Nephron (organoid): ENCODE measurements around the gene DMWD.

Experiments used
- H3K27ac Mint-ChIP-seq, 3 experiments: 2 replicates each; pipeline ENCODE4 v1.8.0; 2020; ENCODE audit warnings: mixed read lengths in 3 of 3, mild to moderate bottlenecking in 2 of 3, moderate library complexity in 1 of 3
- H3K27me3 Mint-ChIP-seq: 2 replicates; pipeline ENCODE4 v1.8.0; 2021; ENCODE audit warnings: low read depth, mild to moderate bottlenecking, moderate library complexity, mixed read lengths
- H3K36me3 Mint-ChIP-seq: 2 replicates; pipeline ENCODE4 v1.8.0; 2020; ENCODE audit warnings: low read depth, mixed read lengths
- H3K4me1 Mint-ChIP-seq: 2 replicates; pipeline ENCODE4 v1.8.0; 2020; ENCODE audit warnings: mixed read lengths
- H3K4me3 Mint-ChIP-seq, 3 experiments: 2 replicates each; pipeline ENCODE4 v1.8.0; 2020; ENCODE audit warnings: mild to moderate bottlenecking in 3 of 3, mixed read lengths in 3 of 3, moderate library complexity in 2 of 3
- H3K9me3 Mint-ChIP-seq: 2 replicates; pipeline ENCODE4 v1.8.0; 2020; ENCODE audit warnings: mixed read lengths
- CTCF ChIP-seq, 3 experiments: fragments of 200-600 bp; sonication (generic); IDR thresholded peaks; one replicate each; pipeline ENCODE4 v1.5.0; 2021; ENCODE audit warnings: antibody characterized with exemption in 3 of 3; ENCODE audit not compliant: unreplicated experiment in 3 of 3

DMWD gene

GRCh38 chr19:45819769-45820168, 27.1 kb upstream of the DMWD start:
- no peaks in the 10 kb centered on the region for H3K9me3 Mint-ChIP-seq
- no peak overlapping the region for H3K27ac Mint-ChIP-seq
- H3K4me1 Mint-ChIP-seq = peaks cover 10% of the 10 kb centered on the region
- H3K4me3 Mint-ChIP-seq = no peak overlapping the region
- H3K36me3 Mint-ChIP-seq = peaks cover 19% of the 10 kb centered on the region
- no peak for TF ChIP-seq CTCF (IDR thresholded peaks at IDR 0.05; ENCODE audit: unreplicated experiment in 3 of 3)
- H3K27me3 Mint-ChIP-seq = peaks cover 3% of the 10 kb centered on the region

DNA sequence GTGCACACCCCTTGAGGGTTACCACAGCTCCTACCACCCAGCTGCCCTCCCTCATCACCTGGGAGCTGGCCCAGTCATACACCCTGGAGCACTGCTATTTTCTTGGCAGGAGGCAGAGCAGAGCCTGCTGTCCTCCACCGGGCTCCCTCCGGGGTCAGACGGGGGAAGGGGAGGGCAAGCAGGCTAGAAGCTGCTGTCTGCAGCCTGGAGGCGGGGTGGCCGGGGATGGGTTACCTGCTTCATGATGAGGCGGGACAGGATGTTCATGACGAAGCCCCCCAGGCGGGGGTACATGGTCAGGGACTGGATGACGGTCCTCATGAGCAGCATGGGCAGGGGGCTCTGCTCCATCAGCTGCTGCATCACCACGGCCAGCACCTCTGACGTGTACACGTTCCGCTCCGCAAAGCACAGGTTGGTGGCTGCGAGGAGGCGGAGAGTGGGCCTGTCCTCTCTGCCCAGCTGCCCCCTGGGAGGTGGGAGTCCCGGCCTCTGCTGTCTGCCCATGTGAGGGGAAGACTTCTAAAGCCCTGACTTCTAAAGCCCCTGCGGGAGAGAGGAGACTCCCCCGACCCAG, 25.2 kb upstream of the DMWD start:
- H3K4me3 Mint-ChIP-seq = no peak overlapping the region
- no peak for TF ChIP-seq CTCF (IDR thresholded peaks at IDR 0.05; ENCODE audit: unreplicated experiment in 3 of 3)
- peaks cover 5% of the 10 kb centered on the region for H3K4me1 Mint-ChIP-seq
- peaks cover 12% of the 10 kb centered on the region for H3K36me3 Mint-ChIP-seq
- H3K27me3 Mint-ChIP-seq = peaks cover 3% of the 10 kb centered on the region
- H3K27ac Mint-ChIP-seq = no peak overlapping the region
- no peaks in the 10 kb centered on the region for H3K9me3 Mint-ChIP-seq

DNA sequence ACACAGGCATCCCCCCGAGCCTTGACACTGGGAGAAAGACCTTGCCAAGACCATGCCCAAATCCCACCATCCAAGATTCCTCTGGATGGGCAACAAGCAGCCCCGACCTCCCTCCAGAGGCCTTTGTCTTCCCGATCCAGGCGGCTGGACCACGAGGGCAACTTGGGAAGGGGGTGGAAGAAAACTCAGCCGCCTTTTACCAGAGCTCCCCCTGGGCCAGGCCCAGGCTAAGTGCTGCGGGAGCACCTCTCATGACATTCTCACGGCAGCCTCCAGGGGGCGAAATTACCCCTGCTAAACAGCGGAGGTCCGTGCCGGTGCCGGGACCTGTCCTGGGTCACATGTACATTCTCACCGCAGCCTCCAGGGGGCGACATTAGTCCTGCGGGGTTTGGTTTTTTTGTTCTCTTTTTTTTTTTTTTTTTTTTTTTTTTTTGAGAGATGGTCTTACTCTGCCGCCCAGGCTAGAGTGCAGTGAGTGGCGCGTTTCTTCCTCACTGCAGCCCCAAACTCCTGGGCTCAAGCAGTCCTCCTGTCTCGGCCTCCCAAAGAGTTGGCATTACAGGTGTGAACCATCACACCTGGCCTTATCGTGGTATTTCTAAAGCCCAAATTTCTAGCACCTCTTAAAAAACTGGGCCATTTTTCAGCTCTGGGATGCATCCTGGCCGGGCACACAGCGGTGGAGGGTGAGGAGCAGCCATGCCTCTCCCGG, 24.5 kb upstream of the DMWD start:
- H3K36me3 Mint-ChIP-seq = peaks cover 12% of the 10 kb centered on the region
- H3K27me3 Mint-ChIP-seq = peaks cover 3% of the 10 kb centered on the region
- H3K4me1 Mint-ChIP-seq = peaks cover 5% of the 10 kb centered on the region
- H3K27ac Mint-ChIP-seq = peak overlapping the region; percentile 44 to 87 (median 66)
- no peaks in the 10 kb centered on the region for H3K9me3 Mint-ChIP-seq
- TF ChIP-seq CTCF (IDR thresholded peaks at IDR 0.05; ENCODE audit: unreplicated experiment in 3 of 3) = peak; percentile 97 to 99 (median 99)
- H3K4me3 Mint-ChIP-seq = peak overlapping the region; percentile 62 to 77 (median 75)

- H3K9me3 Mint-ChIP-seq = no peaks in the 10 kb centered on the region
- no peak for TF ChIP-seq CTCF (IDR thresholded peaks at IDR 0.05; ENCODE audit: unreplicated experiment in 3 of 3)
- peaks cover 5% of the 10 kb centered on the region for H3K4me1 Mint-ChIP-seq
- peaks cover 12% of the 10 kb centered on the region for H3K36me3 Mint-ChIP-seq
- peak overlapping the region; percentile 44 to 90 (median 87) for H3K27ac Mint-ChIP-seq
- peak overlapping the region; percentile 91 to 94 (median 92) for H3K4me3 Mint-ChIP-seq
- peaks cover 3% of the 10 kb centered on the region for H3K27me3 Mint-ChIP-seq
These were observed 23.8 kb upstream of the DMWD start for GRCh38 chr19:45816236-45817009.

- Mint-ChIP-seq H3K36me3 (peaks cover 9% of the 10 kb centered on the region), H3K27ac (peak overlapping the region; percentile 64 to 90 (median 70)), H3K9me3 (no peaks in the 10 kb centered on the region), H3K4me1 (peaks cover 5% of the 10 kb centered on the region), H3K27me3 (peaks cover 3% of the 10 kb centered on the region), H3K4me3 (peak overlapping the region; percentile 91 to 94 (median 92))
- TF ChIP-seq CTCF (IDR thresholded peaks at IDR 0.05; ENCODE audit: unreplicated experiment in 3 of 3) = no peak
These were observed 23.0 kb upstream of the DMWD start for GRCh38 chr19:45815481-45816216.
